Neuron (in vitro differentiated cells): ENCODE data around the gene NAALADL2.
"Not testable (repeated sequence)": the region's sequence is repeated elsewhere in the genome, so short reads cannot be mapped to it uniquely, and the experiment has no call there.

Experiments used
- H2AFZ ChIP-seq: one replicate; pipeline ENCODE4 v1.6.1; 2013; ENCODE audit warnings: low read depth, mild to moderate bottlenecking, inconsistent platforms, low read length, moderate library complexity
- H3K27me3 ChIP-seq: one replicate; pipeline ENCODE4 v1.6.1; 2013; ENCODE audit warnings: low read length; ENCODE audit not compliant: insufficient read depth
- H3K36me3 ChIP-seq: one replicate; pipeline ENCODE4 v1.6.1; 2013; ENCODE audit warnings: low read length; ENCODE audit not compliant: insufficient read depth
- H3K4me1 ChIP-seq: one replicate; pipeline ENCODE4 v1.6.1; 2013; ENCODE audit warnings: low read length; ENCODE audit not compliant: insufficient read depth
- H3K4me3 ChIP-seq: 2 replicates; pipeline ENCODE4 v1.5.1; 2013; ENCODE audit warnings: mild to moderate bottlenecking, low read length, moderate library complexity
- H3K9me3 ChIP-seq: one replicate; pipeline ENCODE4 v1.6.1; 2013; ENCODE audit warnings: low read length

The NAALADL2 gene

DNA sequence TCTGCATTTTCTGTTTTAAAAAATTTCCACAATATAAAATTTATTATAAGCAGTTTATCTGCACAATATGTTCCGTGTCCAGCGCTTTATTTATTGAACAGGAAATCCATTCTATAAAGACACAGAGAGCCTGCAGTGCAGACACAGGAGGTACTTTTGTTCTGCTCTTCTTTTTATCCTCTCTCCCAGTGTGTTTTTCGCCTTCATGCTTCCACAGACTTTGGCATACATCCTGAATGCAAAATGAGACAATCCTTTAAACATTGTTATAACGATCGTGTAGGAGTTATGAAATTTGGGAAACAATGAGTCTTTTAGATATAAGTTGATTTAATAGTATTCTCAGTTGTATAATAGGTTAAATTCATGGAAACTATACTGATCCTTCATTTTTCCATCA lies 749.2 kb downstream of the NAALADL2 start:
- H3K4me1 ChIP-seq = peaks cover 42% of the 10 kb centered on the region
- H3K9me3 ChIP-seq = no peaks in the 10 kb centered on the region
- H3K4me3 ChIP-seq = no peak overlapping the region

DNA sequence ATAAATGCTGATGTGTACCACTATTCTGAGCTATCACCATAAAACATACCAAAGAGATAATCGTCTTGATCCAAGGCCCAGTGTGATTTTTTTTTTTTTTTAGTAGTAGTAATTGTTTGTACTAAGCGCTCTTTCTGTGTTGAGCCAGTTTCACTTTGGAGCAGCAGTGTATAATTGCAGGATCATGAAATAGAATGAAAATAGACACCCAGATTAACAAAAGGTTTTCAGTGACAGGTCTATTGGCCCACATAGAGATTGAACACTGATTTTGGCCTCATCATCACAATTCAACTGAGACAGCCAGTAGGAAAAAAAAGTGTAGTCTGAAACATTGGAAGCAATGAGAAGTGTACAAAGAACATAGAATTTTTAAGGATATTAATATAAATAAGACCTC lies 749.8 kb downstream of the NAALADL2 start:
- no peaks in the 10 kb centered on the region for H3K36me3 ChIP-seq
- H3K9me3 ChIP-seq = no peaks in the 10 kb centered on the region
- peaks cover 42% of the 10 kb centered on the region for H3K4me1 ChIP-seq
- no peak overlapping the region for H2AFZ ChIP-seq
- H3K27me3 ChIP-seq = no peaks in the 10 kb centered on the region
- no peak overlapping the region for H3K4me3 ChIP-seq

More for the DNA sequence above, 749.2 kb downstream of the NAALADL2 start:
- no peak overlapping the region for H2AFZ ChIP-seq
- H3K36me3 ChIP-seq = no peaks in the 10 kb centered on the region
- no peaks in the 10 kb centered on the region for H3K27me3 ChIP-seq

DNA sequence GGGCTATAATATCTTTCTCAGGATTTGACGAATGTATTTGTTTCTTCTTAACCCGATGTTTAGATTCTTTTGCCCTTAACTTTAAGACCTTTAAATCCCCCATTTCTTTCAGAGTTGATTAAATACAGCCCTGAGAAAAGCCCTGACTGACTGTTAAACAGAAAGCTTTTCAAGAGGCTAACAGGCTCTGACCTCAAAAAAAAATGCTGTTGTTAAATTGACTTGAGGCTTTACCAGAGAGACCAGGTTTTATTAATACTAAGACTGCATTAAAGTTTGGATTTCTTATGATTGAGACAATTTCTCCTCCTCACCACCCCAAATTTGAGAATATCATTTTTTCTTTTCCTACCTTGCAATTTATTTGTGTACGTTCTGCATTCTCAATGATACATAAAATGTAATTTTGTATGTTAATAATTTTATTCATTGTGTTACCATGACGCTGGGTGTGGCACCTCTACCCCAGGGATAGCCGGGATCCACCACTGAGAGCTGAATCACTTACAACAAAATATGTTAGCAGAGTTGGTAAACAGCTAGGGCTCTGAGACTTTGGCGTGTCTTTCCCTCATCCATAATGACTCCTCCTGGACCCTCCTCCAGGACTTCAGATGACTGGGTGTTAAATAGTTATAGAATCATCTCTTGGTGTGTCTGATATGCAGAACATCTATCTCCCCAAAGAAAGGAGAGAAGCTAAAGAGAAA lies 753.5 kb downstream of the NAALADL2 start:
- Histone ChIP-seq H3K9me3 (peaks cover 2% of the 10 kb centered on the region), H3K36me3 (no peaks in the 10 kb centered on the region), H3K27me3 (no peaks in the 10 kb centered on the region), H2AFZ (no peak overlapping the region), H3K4me3 (no peak overlapping the region), H3K4me1 (peaks cover 16% of the 10 kb centered on the region)

DNA sequence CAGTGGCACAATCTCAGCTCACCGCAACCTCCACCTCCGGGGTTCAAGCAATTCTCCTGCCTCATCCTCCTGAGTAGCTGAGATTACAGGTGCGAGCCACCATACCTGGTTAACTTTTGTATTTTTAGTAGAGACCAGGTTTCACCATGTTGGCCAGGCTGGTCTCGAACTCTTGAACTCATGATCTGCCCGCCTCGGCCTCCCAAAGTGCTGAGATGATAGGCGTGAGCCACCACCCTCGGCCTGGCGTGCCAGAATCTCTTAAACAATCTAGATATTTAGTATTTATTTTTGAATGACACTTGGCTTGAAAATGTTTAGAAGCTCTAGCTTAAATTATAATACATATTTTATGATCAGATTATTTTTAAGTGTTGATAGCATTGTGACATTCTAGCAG lies 755.0 kb downstream of the NAALADL2 start:
- H2AFZ ChIP-seq, H3K4me3 ChIP-seq, H3K4me1 ChIP-seq, H3K27me3 ChIP-seq, H3K36me3 ChIP-seq, H3K9me3 ChIP-seq: not testable (repeated sequence)

DNA sequence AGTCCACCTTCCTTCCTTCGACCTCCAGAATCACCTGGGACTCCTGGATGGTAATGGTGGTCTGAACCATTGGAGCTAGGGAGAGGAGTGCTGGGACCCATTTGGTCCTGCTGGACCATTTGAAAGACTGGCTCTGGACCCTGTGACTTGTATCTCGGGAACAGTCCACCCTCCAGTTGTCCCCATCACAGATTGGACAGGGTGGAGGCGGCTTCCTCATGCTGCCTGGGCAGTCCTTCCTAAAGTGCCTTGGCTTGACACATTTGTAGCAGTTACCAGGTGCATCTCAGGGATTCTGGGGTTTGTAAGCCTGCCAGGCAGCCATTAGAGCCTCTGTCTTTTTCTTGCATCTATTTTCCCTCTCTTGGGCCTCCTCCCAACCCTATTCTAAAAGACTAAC lies 758.1 kb downstream of the NAALADL2 start:
- Histone ChIP-seq H3K36me3 (no peaks in the 10 kb centered on the region), H3K9me3 (peaks cover 2% of the 10 kb centered on the region), H3K4me3 (no peak overlapping the region), H3K4me1 (peaks cover 6% of the 10 kb centered on the region), H2AFZ (no peak overlapping the region), H3K27me3 (no peaks in the 10 kb centered on the region)

DNA sequence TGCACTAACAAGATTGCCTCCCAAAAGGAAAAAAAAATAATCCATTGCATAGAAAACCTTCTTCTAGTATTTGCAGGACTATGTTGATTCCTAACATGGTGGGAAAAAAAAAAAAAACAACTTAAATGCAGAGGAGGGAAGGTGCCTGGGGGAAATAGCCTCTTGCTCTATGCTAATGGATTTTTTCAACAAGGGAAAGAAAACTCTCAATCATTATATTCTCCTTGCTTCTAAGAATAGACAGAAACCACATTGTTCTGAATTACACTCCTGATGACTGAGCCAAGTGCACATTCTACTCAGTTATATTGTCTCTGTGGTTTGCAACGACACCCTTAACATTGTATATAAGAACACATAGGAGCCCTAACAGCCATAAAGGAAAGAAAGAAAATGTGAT lies 760.2 kb downstream of the NAALADL2 start:
- H3K4me3 ChIP-seq = no peak overlapping the region
- H3K9me3 ChIP-seq = peaks cover 2% of the 10 kb centered on the region
- no peaks in the 10 kb centered on the region for H3K4me1 ChIP-seq
- no peak overlapping the region for H2AFZ ChIP-seq
- no peaks in the 10 kb centered on the region for H3K36me3 ChIP-seq
- H3K27me3 ChIP-seq = no peaks in the 10 kb centered on the region

DNA sequence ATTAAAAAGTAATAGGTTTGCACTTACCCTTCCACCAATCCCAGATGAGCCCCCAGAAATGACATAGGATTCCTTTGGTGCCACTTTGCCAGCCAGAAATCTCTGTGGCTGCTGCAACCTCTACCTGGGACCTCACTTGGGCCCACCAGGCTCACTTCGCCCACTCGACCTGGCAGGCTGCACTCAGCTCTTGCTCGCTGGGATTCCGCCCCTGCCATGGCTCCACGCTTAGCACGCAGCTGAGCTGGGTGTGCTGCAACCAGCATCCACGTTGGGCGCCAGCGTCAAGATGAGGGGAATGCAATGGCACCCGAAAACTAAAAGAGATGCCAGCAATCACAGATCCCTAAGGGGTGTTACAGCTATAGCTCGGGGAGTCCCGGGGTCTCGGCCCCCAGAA lies 761.0 kb downstream of the NAALADL2 start:
- H3K9me3 ChIP-seq = peaks cover 2% of the 10 kb centered on the region
- no peaks in the 10 kb centered on the region for H3K4me1 ChIP-seq
- H3K36me3 ChIP-seq = no peaks in the 10 kb centered on the region

DNA sequence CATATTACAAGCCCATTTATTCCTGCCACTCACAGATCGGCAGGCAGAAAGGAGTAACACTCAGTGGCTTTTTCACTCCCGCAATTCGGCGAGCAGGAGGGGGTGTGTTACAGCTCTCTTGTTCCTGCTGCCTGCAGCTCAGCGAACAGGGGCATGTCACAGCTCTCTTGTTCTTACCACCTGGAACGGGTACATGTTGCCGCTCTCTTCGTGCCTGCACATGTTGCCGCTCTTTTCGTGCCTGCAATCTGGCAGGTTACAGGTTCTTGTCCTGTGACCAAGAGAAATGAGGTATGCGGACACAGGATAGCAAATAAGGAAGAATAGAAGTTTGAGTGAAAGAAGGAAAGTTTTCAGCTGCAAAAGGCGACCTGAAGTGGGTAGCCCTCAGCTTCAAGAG lies 761.4 kb downstream of the NAALADL2 start:
- peaks cover 2% of the 10 kb centered on the region for H3K9me3 ChIP-seq

More for the DNA sequence above, 761.0 kb downstream of the NAALADL2 start:
- no peaks in the 10 kb centered on the region for H3K27me3 ChIP-seq
- no peak overlapping the region for H3K4me3 ChIP-seq
- H2AFZ ChIP-seq = no peak overlapping the region

DNA sequence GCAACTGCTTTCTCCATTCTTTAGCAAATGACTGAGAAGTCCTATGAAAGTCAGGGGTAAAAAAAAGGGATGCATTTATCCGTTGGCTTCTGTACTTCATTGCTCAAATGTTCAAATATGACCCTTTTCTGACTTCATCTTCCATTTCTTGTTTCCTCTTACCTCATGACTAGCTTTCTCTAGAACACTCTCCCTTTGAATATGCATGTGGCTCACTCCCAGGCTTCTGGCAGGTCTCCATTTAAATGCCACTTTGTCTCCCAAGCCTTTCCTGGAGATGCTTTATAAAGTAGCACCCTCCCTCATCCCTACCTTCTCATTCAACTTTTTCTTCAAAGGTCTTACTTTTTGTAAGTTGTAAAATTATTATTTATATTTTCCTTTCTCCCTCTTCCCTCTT lies 781.8 kb downstream of the NAALADL2 start:
- Histone ChIP-seq H3K9me3 (no peaks in the 10 kb centered on the region), H2AFZ (no peak overlapping the region), H3K27me3 (no peaks in the 10 kb centered on the region), H3K4me1 (no peaks in the 10 kb centered on the region), H3K36me3 (no peaks in the 10 kb centered on the region), H3K4me3 (no peak overlapping the region)

More for the DNA sequence above, 761.4 kb downstream of the NAALADL2 start:
- no peak overlapping the region for H2AFZ ChIP-seq
- H3K36me3 ChIP-seq = no peaks in the 10 kb centered on the region
- H3K4me3 ChIP-seq = no peak overlapping the region
- H3K4me1 ChIP-seq = no peaks in the 10 kb centered on the region
- H3K27me3 ChIP-seq = no peaks in the 10 kb centered on the region

DNA sequence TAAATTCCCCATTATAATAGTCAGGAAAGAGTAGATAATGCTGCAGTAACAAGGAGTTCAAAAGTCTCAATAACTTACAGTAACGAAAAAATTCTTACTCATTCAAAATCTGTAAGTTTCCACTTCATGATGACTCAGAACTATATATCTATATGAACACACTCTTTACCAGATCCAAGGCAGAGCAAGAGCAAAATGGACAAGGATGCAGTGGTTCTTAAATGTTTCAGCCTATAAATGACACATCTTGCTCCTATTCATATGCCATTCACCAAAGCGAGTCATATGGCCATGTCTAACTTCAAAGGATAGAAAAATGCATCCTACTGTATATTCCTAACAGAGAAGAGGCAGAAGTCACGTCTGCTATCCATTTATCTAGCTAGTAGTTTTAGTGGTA lies 787.7 kb downstream of the NAALADL2 start:
- Histone ChIP-seq H2AFZ (no peak overlapping the region), H3K9me3 (no peaks in the 10 kb centered on the region), H3K36me3 (no peaks in the 10 kb centered on the region), H3K4me1 (no peaks in the 10 kb centered on the region), H3K4me3 (no peak overlapping the region), H3K27me3 (no peaks in the 10 kb centered on the region)

DNA sequence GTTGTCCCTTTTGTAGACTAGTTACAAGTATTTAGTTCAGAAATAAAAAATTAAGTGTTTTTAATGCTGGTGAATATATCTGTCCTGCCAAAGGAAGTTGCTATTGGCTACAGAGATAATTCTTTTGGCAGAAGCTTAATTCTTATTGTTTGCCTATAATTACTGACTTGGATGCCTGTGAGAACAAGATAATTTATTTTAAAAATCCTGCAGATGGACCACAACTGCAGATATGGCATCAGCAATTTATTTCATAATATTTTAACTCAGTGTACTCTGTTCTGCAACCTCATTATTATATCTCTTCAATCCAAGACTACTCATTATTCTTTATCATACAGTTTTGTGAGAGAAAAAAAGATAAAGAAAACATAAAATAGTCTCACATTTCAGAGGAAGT lies 789.8 kb downstream of the NAALADL2 start:
- Histone ChIP-seq H3K36me3 (no peaks in the 10 kb centered on the region), H3K27me3 (no peaks in the 10 kb centered on the region), H3K9me3 (no peaks in the 10 kb centered on the region), H2AFZ (no peak overlapping the region), H3K4me1 (peaks cover 7% of the 10 kb centered on the region), H3K4me3 (no peak overlapping the region)

DNA sequence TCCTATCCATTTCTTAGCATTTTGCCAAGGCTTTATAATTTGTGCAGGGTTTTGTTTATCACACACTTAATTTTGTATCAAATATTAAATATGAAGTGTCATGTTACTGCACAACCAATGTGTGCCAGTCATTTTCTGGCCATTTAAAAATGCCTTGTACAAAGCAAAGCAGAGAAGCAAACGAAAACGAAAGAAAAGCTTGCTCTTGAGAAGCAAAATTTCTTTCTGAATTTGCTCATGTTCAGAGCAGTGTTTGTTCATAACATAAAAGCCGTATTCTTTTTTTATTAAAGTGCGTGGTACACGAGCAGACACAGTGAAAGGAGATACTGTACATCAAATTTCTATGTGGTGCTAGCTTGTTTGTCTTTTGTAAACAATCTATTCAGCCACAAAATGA lies 792.6 kb downstream of the NAALADL2 start:
- no peaks in the 10 kb centered on the region for H3K9me3 ChIP-seq
- no peaks in the 10 kb centered on the region for H3K27me3 ChIP-seq
- no peak overlapping the region for H2AFZ ChIP-seq
- no peak overlapping the region for H3K4me3 ChIP-seq
- peaks cover 16% of the 10 kb centered on the region for H3K4me1 ChIP-seq
- H3K36me3 ChIP-seq = no peaks in the 10 kb centered on the region

DNA sequence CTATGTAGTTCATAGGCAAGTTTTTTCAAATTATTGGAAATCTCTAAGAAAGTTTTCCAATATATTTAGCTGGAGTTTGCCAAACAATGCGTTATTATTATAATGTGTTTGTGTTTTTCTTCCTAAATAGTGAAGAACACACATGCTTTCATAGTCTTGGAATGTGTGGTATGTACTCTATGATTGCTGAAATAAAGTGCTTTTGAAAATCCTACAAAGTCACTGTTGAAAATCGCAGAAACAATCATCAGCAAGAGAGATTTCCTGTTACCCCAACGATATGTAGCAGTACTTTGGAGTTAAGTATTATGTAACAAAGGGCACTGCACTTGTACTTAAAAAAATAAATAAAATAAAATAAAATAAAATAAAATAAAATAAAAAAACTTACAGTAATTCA lies 796.2 kb downstream of the NAALADL2 start:
- Histone ChIP-seq H3K9me3 (no peaks in the 10 kb centered on the region), H3K36me3 (no peaks in the 10 kb centered on the region), H3K4me3 (no peak overlapping the region), H3K4me1 (peaks cover 16% of the 10 kb centered on the region), H3K27me3 (no peaks in the 10 kb centered on the region), H2AFZ (no peak overlapping the region)

DNA sequence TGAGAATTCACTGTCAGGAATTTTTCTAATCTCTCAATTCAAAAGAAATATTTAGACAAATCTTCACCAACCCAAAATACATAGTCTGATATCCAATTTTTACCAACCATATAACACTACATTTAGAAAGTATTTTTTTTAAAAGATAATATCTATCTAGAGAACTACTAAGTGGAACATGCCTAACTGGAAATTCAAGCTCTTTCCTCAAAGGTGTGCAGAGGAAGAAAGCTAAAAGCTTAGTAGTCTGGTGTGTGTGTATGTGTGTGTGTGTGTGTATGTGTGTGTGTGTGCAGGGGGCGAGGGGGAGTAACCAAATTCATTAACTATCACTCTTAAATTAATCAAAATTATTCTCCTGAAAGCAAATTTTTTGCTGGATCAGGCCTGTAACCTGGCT lies 797.3 kb downstream of the NAALADL2 start:
- Histone ChIP-seq H3K9me3 (no peaks in the 10 kb centered on the region), H3K36me3 (no peaks in the 10 kb centered on the region), H3K4me1 (peaks cover 16% of the 10 kb centered on the region), H3K27me3 (no peaks in the 10 kb centered on the region), H2AFZ (no peak overlapping the region), H3K4me3 (no peak overlapping the region)
